OCI-LY7 (cell line): Measurements from ENCODE around the gene PHKB. TPM values are rescaled to one million over a fixed set of nuclear protein-coding genes. Genes with fewer than 3 reads are reported as not detected.

Experiments used
- BruUV-seq: library from RNA; stranded (reverse); fragments of 400-500 nt; replicated peaks from 2 replicates; lab custom pipeline; 2021; lab: Mats Ljungman, UMichigan
- CTCF ChIA-PET: fragments of 300-600 bp; sonication (Branson Sonifier 250); formaldehyde crosslinking; loops from one replicate; lab custom pipeline; 2022; ENCODE audit warnings: antibody characterized with exemption; ENCODE audit not compliant: unreplicated experiment; lab: Charles Lee
- POLR2A ChIA-PET: fragments of 300-600 bp; sonication (Branson Sonifier 250); formaldehyde crosslinking; loops from one replicate; lab custom pipeline; 2022; ENCODE audit warnings: antibody characterized with exemption; lab: Charles Lee
- DNase-seq: peaks from one replicate; pipeline ENCODE4 v3.0.0-alpha.2; 2015; ENCODE audit warnings: low spot score
- H2AFZ ChIP-seq: fragments of 200-600 bp; sonication (generic), shearing (Covaris generic); 2 replicates; pipeline ENCODE4 v1.6.1; 2014; ENCODE audit warnings: mild to moderate bottlenecking, antibody characterized with exemption, low read length, moderate library complexity
- H3K27ac ChIP-seq: fragments of 200-600 bp; sonication (generic); 2 replicates; pipeline ENCODE4 v1.5.1; 2014; ENCODE audit warnings: mixed run types, low read depth, mild to moderate bottlenecking, moderate library complexity, low read length, inconsistent platforms; ENCODE audit not compliant: poor library complexity, severe bottlenecking
- H3K36me3 ChIP-seq: fragments of 200-600 bp; sonication (generic); 2 replicates; pipeline ENCODE4 v1.6.1; 2014; ENCODE audit warnings: mild to moderate bottlenecking, antibody characterized with exemption, low read length, moderate library complexity, mixed read lengths; ENCODE audit not compliant: insufficient read depth
- H3K4me1 ChIP-seq: fragments of 200-600 bp; sonication (generic); 2 replicates; pipeline ENCODE4 v1.5.1; 2014; ENCODE audit warnings: mild to moderate bottlenecking, low read length; ENCODE audit not compliant: insufficient read depth, poor library complexity, severe bottlenecking
- H3K4me2 ChIP-seq: fragments of 200-600 bp; sonication (generic); 2 replicates; pipeline ENCODE4 v1.6.1; 2014; ENCODE audit warnings: mild to moderate bottlenecking, low read length
- H3K4me3 ChIP-seq: fragments of 200-600 bp; sonication (generic); 2 replicates; pipeline ENCODE4 v1.5.1; 2014; ENCODE audit warnings: mild to moderate bottlenecking, low read depth, low read length; ENCODE audit not compliant: poor library complexity, severe bottlenecking
- H3K79me2 ChIP-seq: fragments of 200-600 bp; sonication (generic); 2 replicates; pipeline ENCODE4 v1.6.1; 2016; ENCODE audit warnings: low read depth, mild to moderate bottlenecking, low read length, moderate library complexity, mixed read lengths; ENCODE audit not compliant: insufficient read depth
- H3K9me2 ChIP-seq: fragments of 200-600 bp; sonication (generic); 2 replicates; pipeline ENCODE4 v1.6.1; 2016; ENCODE audit warnings: mild to moderate bottlenecking, low read length, mixed read lengths; ENCODE audit not compliant: insufficient read depth
- H3K9me3 ChIP-seq: fragments of 200-600 bp; sonication (generic); 2 replicates; pipeline ENCODE4 v1.6.1; 2014; ENCODE audit warnings: mild to moderate bottlenecking, mixed run types, low read length, mixed read lengths
- H4K20me1 ChIP-seq: fragments of 200-600 bp; sonication (generic); 2 replicates; pipeline ENCODE4 v1.6.1; 2014; ENCODE audit warnings: mild to moderate bottlenecking, antibody characterized with exemption, low read length, moderate library complexity, mixed read lengths; ENCODE audit not compliant: insufficient read depth
- CTCF ChIP-seq: fragments of 200-600 bp; sonication (generic); conservative IDR thresholded peaks from 2 replicates; pipeline ENCODE4 v1.5.1; 2014; ENCODE audit warnings: mild to moderate bottlenecking, antibody characterized with exemption, low read length, moderate library complexity, mixed read lengths
- EZH2phosphoT487 ChIP-seq: fragments of 200-600 bp; sonication (generic); IDR thresholded peaks from 2 replicates; pipeline ENCODE4 v1.6.1; 2018; ENCODE audit warnings: low read depth, borderline replicate concordance, mild to moderate bottlenecking, mixed run types, antibody characterized with exemption, low read length, moderate library complexity, mixed read lengths
- intact Hi-C: fragments of 100-400 bp; cut with micrococcal nuclease; formaldehyde crosslinking; loops from one replicate; pipeline ENCODE4 v1.10.0; 2022; ENCODE audit not compliant: unreplicated experiment
- total RNA-seq, 2 experiments: library from RNA; depleted of rRNA in 1 of 2; stranded (reverse); fragments of >200 nt in 1 of 2; shearing (Covaris generic) in 1 of 2; gene quantifications; 2 replicates each; pipeline ENCODE4 v1.2.3, GENCODE V29; 2014 to 2022

The PHKB gene
- total RNA-seq, 2 experiments from 2014 or later, result 56.9 to 93.1 TPM

DNA sequence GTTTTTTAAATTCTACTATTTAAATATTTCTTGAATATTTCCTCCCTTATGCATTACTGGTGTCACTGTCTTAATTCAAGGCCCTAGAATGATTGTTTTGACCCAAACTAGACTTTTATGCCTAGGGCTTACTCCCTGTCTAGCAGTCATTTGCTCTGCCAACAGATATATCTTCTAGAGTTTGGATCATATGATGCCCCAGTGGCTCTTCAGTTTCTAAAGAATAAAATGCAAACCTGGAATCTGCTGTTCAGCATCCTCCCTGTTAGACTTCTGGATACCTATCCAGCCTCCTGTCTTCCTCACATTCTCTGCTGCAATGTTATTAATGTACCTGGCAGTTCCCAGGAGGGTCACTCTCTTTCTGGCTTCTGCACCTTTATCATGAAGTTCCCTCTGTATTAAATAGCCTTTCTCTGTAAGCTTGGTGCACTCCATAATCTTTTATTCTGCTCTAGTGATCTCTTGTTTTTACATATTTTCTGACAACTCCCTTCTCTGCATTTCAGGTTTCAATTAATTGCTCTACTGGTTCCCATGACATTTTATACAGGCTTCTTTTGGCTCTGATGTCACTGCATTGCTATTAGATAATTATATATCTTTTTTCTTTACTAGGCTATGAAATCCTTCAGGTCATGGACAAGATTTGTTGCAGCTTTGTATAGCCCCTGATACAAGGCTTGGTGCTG lies 15.7 kb downstream of the PHKB start:
- no peak overlapping the region for H3K4me2 ChIP-seq
- POLR2A ChIA-PET, result interaction anchor here (1.0 to 9.6 kb wide), 2 partner anchors 11 to 47 kb away, joined by 4 to 120 read pairs; partner anchors contain the start of genes ITFG1 and PHKB
- H3K9me2 ChIP-seq, result no peaks in the 10 kb centered on the region
- peaks cover 6% of the 10 kb centered on the region for H3K4me1 ChIP-seq
- peaks cover 8% of the 10 kb centered on the region for H3K36me3 ChIP-seq
- no peaks in the 10 kb centered on the region for H4K20me1 ChIP-seq
- TF ChIP-seq EZH2phosphoT487, result no peak
- no peak for TF ChIP-seq CTCF
- no peak for DNase-seq
- no TSS peak for BruUV-seq
- H3K9me3 ChIP-seq, result no peaks in the 10 kb centered on the region
- H2AFZ ChIP-seq, result no peak overlapping the region
- intact Hi-C loops, result loop anchor here (5.0 kb wide), 1 partner anchor 164 kb away; no protein-coding TSS in a partner anchor
- CTCF ChIA-PET, result no interaction called here
- H3K79me2 ChIP-seq, result peaks cover 7% of the 10 kb centered on the region; the same call in 1 of the 2 replicates
- H3K4me3 ChIP-seq, result no peak overlapping the region
- H3K27ac ChIP-seq, result no peak overlapping the region

GRCh38 chr16:47477679-47478078 lies 16.5 kb downstream of the PHKB start:
- DNase-seq, result no peak
- Histone ChIP-seq H3K4me2 (no peak overlapping the region), H3K4me1 (peaks cover 6% of the 10 kb centered on the region), H3K36me3 (peaks cover 8% of the 10 kb centered on the region), H3K9me3 (no peaks in the 10 kb centered on the region), H4K20me1 (no peaks in the 10 kb centered on the region), H3K79me2 (peaks cover 7% of the 10 kb centered on the region; the same call in 1 of the 2 replicates), H3K9me2 (no peaks in the 10 kb centered on the region), H3K4me3 (no peak overlapping the region), H2AFZ (no peak overlapping the region), H3K27ac (no peak overlapping the region)
- ChIA-PET POLR2A (interaction anchor here (1.0 to 9.6 kb wide), 3 partner anchors 11 to 46 kb away, joined by 4 to 120 read pairs (median 9); partner anchors contain the start of genes ITFG1 and PHKB), CTCF (no interaction called here)
- TF ChIP-seq CTCF (no peak), EZH2phosphoT487 (no peak)
- no TSS peak for BruUV-seq
- intact Hi-C loops, result loop anchor here (5.0 kb wide), 1 partner anchor 165 kb away; no protein-coding TSS in a partner anchor

DNA sequence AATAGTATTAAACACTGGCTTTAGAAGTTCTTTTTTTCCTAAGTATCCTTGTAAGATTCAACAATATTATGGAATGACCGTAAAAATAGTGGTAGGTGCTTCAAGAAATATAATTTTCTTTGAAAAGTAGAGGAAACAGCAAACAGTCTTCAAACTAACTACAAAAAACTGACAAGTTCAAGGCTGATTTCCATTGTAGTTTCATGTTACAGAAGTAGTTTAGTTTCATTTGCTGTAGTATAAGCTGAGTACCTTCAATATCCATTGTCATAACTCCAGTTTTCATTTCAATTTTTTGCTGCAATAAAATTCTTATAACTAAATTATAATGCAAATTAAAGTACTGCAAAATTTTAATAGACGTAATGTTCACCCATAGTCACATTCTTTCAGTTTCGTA lies 19.3 kb downstream of the PHKB start:
- Histone ChIP-seq H3K79me2 (peaks cover 10% of the 10 kb centered on the region; the same call in 1 of the 2 replicates), H2AFZ (no peak overlapping the region), H3K9me2 (no peaks in the 10 kb centered on the region), H3K9me3 (no peaks in the 10 kb centered on the region), H3K4me1 (peaks cover 6% of the 10 kb centered on the region), H3K36me3 (peaks cover 8% of the 10 kb centered on the region), H3K4me3 (no peak overlapping the region), H3K4me2 (no peak overlapping the region), H3K27ac (no peak overlapping the region), H4K20me1 (no peaks in the 10 kb centered on the region)
- ChIA-PET POLR2A (interaction anchor here (0.6 to 9.6 kb wide), 4 partner anchors 8 to 31 kb away, joined by 3 to 120 read pairs (median 23); partner anchors contain the start of genes ITFG1 and PHKB), CTCF (no interaction called here)
- intact Hi-C loops, result no loop called here
- BruUV-seq, result no TSS peak
- TF ChIP-seq CTCF (no peak), EZH2phosphoT487 (no peak)
- no peak for DNase-seq
